IMR-90 (cell line): Measurements from ENCODE around the gene CDCA7. TPM values are rescaled to one million over a fixed set of nuclear protein-coding genes. Genes with fewer than 3 reads are reported as not detected.

ENCODE experiments used
- ATAC-seq: fragments of 200-7000 bp; cut with Tn5 transposase; 2 replicates; pipeline ENCODE4 v1.9.1; 2020; ENCODE audit warnings: low read depth, mild to moderate bottlenecking, moderate library complexity
- BruUV-seq: library from RNA; stranded (reverse); fragments of 400-500 nt; replicated peaks from 2 replicates; lab custom pipeline; 2021; lab: Mats Ljungman, UMichigan
- CTCF ChIA-PET: fragments of 300-600 bp; formaldehyde crosslinking; extraction: SDS; loops from one replicate; lab custom pipeline; 2021; ENCODE audit warnings: antibody characterized with exemption; lab: Yijun Ruan, JAX
- POLR2A ChIA-PET: fragments of 300-600 bp; sonication (Branson Sonifier 250); formaldehyde crosslinking; loops from one replicate; lab custom pipeline; 2022; ENCODE audit warnings: antibody characterized with exemption; ENCODE audit not compliant: unreplicated experiment; lab: Charles Lee
- DNase-seq: peaks from one replicate; pipeline ENCODE4 v3.0.0; 2013
- H2AFZ ChIP-seq: replicated peaks from 2 replicates; pipeline ENCODE3; 2013; ENCODE audit warnings: low read length, mild to moderate bottlenecking; ENCODE audit not compliant: poor library complexity
- H2AK5ac ChIP-seq: 2 replicates; pipeline ENCODE4 v1.6.1; 2013; ENCODE audit warnings: low read depth, low read length, inconsistent platforms
- H2AK9ac ChIP-seq: replicated peaks from 2 replicates; pipeline ENCODE3; 2013; ENCODE audit warnings: mild to moderate bottlenecking, low read depth, low read length, moderate library complexity; ENCODE audit not compliant: poor library complexity
- H2BK120ac ChIP-seq: 2 replicates; pipeline ENCODE4 v1.6.1; 2013; ENCODE audit warnings: low read depth, low read length, inconsistent platforms
- H2BK15ac ChIP-seq: 3 replicates; pipeline ENCODE4 v1.6.1; 2013; ENCODE audit warnings: low read depth, low read length, inconsistent platforms
- H2BK20ac ChIP-seq: 2 replicates; pipeline ENCODE4 v1.6.1; 2013; ENCODE audit warnings: low read depth, mild to moderate bottlenecking, inconsistent platforms, low read length, moderate library complexity
- H2BK5ac ChIP-seq: 2 replicates; pipeline ENCODE4 v1.6.1; 2013; ENCODE audit warnings: mild to moderate bottlenecking, low read depth, low read length, inconsistent platforms; ENCODE audit not compliant: poor library complexity, severe bottlenecking
- H3K14ac ChIP-seq: replicated peaks from 2 replicates; pipeline ENCODE4 v1.6.1; 2013; ENCODE audit warnings: low read depth, low read length, inconsistent platforms
- H3K18ac ChIP-seq: 2 replicates; pipeline ENCODE4 v1.6.1; 2013; ENCODE audit warnings: low read depth, low read length, control low read depth
- H3K23ac ChIP-seq: 2 replicates; pipeline ENCODE4 v1.6.1; 2013; ENCODE audit warnings: low read depth, low read length, inconsistent platforms
- H3K27ac ChIP-seq: 2 replicates; pipeline ENCODE4 v1.5.1; 2013; ENCODE audit warnings: mild to moderate bottlenecking, control low read depth, low read length; ENCODE audit not compliant: insufficient read depth
- H3K27me3 ChIP-seq: 2 replicates; pipeline ENCODE4 v1.6.1; 2013; ENCODE audit warnings: low read length; ENCODE audit not compliant: control insufficient read depth, insufficient read depth
- H3K36me3 ChIP-seq: 2 replicates; pipeline ENCODE4 v1.6.1; 2013; ENCODE audit warnings: low read length, mixed read lengths; ENCODE audit not compliant: control insufficient read depth, insufficient read depth
- H3K4ac ChIP-seq: 2 replicates; pipeline ENCODE4 v1.6.1; 2013; ENCODE audit warnings: low read depth, low read length, inconsistent platforms
- H3K4me1 ChIP-seq: 2 replicates; pipeline ENCODE4 v1.6.1; 2013; ENCODE audit warnings: low read length, mixed read lengths; ENCODE audit not compliant: control insufficient read depth, insufficient read depth
- H3K4me2 ChIP-seq: 2 replicates; pipeline ENCODE4 v1.6.1; 2013; ENCODE audit warnings: low read depth, mild to moderate bottlenecking, control low read depth, low read length, moderate library complexity
- H3K4me3 ChIP-seq: 2 replicates; pipeline ENCODE4 v1.5.1; 2013; ENCODE audit warnings: low read depth, mild to moderate bottlenecking, control low read depth, low read length, moderate library complexity; ENCODE audit not compliant: insufficient read depth
- H3K56ac ChIP-seq: 2 replicates; pipeline ENCODE4 v1.6.1; 2013; ENCODE audit warnings: low read length, inconsistent platforms; ENCODE audit not compliant: insufficient read depth; ENCODE audit errors: extremely low read depth
- H3K79me1 ChIP-seq, 2 experiments: 2 replicates each; pipeline ENCODE4 v1.6.1; 2013; ENCODE audit warnings: low read length in 2 of 2, inconsistent platforms in 1 of 2, low read depth in 1 of 2
- H3K9ac ChIP-seq: 2 replicates; pipeline ENCODE4 v1.6.1; 2013; ENCODE audit warnings: low read depth, low read length, control low read depth
- H3K9me1 ChIP-seq: 2 replicates; pipeline ENCODE4 v1.6.1; 2013; ENCODE audit warnings: low read length, inconsistent platforms; ENCODE audit not compliant: insufficient read depth
- H3K9me3 ChIP-seq: 2 replicates; pipeline ENCODE4 v1.6.1; 2013; ENCODE audit warnings: low read length; ENCODE audit not compliant: control insufficient read depth, insufficient read depth
- H4K20me1 ChIP-seq: 2 replicates; pipeline ENCODE4 v1.6.1; 2013; ENCODE audit warnings: low read length, inconsistent platforms; ENCODE audit not compliant: insufficient read depth
- H4K5ac ChIP-seq: 2 replicates; pipeline ENCODE4 v1.6.1; 2013; ENCODE audit warnings: mild to moderate bottlenecking, low read depth, low read length, control low read depth
- H4K8ac ChIP-seq, 2 experiments: 2 replicates each; pipeline ENCODE4 v1.6.1; 2013; ENCODE audit warnings: low read depth in 2 of 2, low read length in 2 of 2, control low read depth in 1 of 2, inconsistent platforms in 1 of 2
- H4K91ac ChIP-seq: 2 replicates; pipeline ENCODE4 v1.6.1; 2013; ENCODE audit warnings: low read depth, low read length, inconsistent platforms; ENCODE audit not compliant: insufficient read depth
- BHLHE40 ChIP-seq: fragments of 150-350 bp; IDR thresholded peaks from 2 replicates; pipeline ENCODE4 v1.6.1; 2016; ENCODE audit warnings: mild to moderate bottlenecking, low read depth, low read length
- CEBPB ChIP-seq: IDR thresholded peaks from 2 replicates; pipeline ENCODE4 v1.6.1; 2012; ENCODE audit warnings: low read depth, low read length, improper control_type of control experiment
- CHD1 ChIP-seq: IDR thresholded peaks from 2 replicates; pipeline ENCODE4 v1.6.1; 2012; ENCODE audit warnings: low read depth, low read length, improper control_type of control experiment
- FOS ChIP-seq: fragments of 150-350 bp; IDR thresholded peaks from 2 replicates; pipeline ENCODE4 v1.6.1; 2016; ENCODE audit warnings: low read depth, low read length
- MAFK ChIP-seq: IDR thresholded peaks from 2 replicates; pipeline ENCODE4 v1.6.1; 2012; ENCODE audit warnings: low read depth, low read length, improper control_type of control experiment
- MAZ ChIP-seq: IDR thresholded peaks from 2 replicates; pipeline ENCODE4 v1.6.1; 2012; ENCODE audit warnings: low read depth, mild to moderate bottlenecking, low read length, improper control_type of control experiment, moderate library complexity, borderline replicate concordance
- MXI1 ChIP-seq: IDR thresholded peaks from 2 replicates; pipeline ENCODE4 v1.6.1; 2012; ENCODE audit warnings: low read depth, mild to moderate bottlenecking, low read length, moderate library complexity, borderline replicate concordance
- NFE2L2 ChIP-seq: fragments of 150-350 bp; IDR thresholded peaks from 2 replicates; pipeline ENCODE4 v1.6.1; 2016; ENCODE audit warnings: low read depth, mild to moderate bottlenecking, low read length
- POLR2A ChIP-seq: IDR thresholded peaks from 2 replicates; pipeline ENCODE4 v1.6.1; 2012; ENCODE audit warnings: mild to moderate bottlenecking, low read depth, low read length
- RAD21 ChIP-seq: IDR thresholded peaks from 2 replicates; pipeline ENCODE4 v1.6.1; 2012; ENCODE audit warnings: low read length, improper control_type of control experiment
- RCOR1 ChIP-seq: IDR thresholded peaks from 2 replicates; pipeline ENCODE4 v1.6.1; 2012; ENCODE audit warnings: mild to moderate bottlenecking, low read length, improper control_type of control experiment; ENCODE audit not compliant: insufficient replicate concordance
- RFX5 ChIP-seq: IDR thresholded peaks from 2 replicates; pipeline ENCODE4 v1.8.0; 2012; ENCODE audit warnings: low read depth, mild to moderate bottlenecking, low read length, moderate library complexity
- SMC3 ChIP-seq: fragments of 150-350 bp; IDR thresholded peaks from 2 replicates; pipeline ENCODE4 v1.6.1; 2016; ENCODE audit warnings: low read depth, mild to moderate bottlenecking, antibody characterized with exemption, low read length, moderate library complexity
- WGBS, 2 experiments: methylation state at CpG; one replicate each; pipeline versions ENCODE4 v1.1.5 to v1.1.7; 2013; ENCODE audit warnings: missing lambda C conversion rate in 2 of 2; ENCODE audit not compliant: insufficient read length in 1 of 2; ENCODE audit errors: extremely low coverage in 2 of 2; 5-methylcytosine and 5-hydroxymethylcytosine counted together
- dilution Hi-C: fragments of 300-500 bp; cut with HindIII; formaldehyde crosslinking; loops from one replicate; pipeline ENCODE4 v1.14.3; 2018; ENCODE audit warnings: low sequenced_read_pairs; ENCODE audit not compliant: unreplicated experiment
- in situ Hi-C: fragments of 300-500 bp; cut with MboI; formaldehyde crosslinking; loops from 3 replicates; pipeline ENCODE4 v1.14.3; 2019; ENCODE audit warnings: low sequenced_read_pairs, inconsistent platforms, mixed read lengths
- intact Hi-C: fragments of 100-400 bp; cut with micrococcal nuclease; formaldehyde crosslinking; loops from 2 replicates; pipeline ENCODE4 v1.10.0; 2022
- polyA plus RNA-seq, 3 experiments: library from polyadenylated mRNA; depleted of rRNA; stranded (reverse); fragments of >200 nt; gene quantifications; 2 replicates each; pipeline ENCODE4 v1.2.3, GENCODE V29; 2012; ENCODE audit warnings: low replicate concordance in 1 of 3
- total RNA-seq: library from RNA; depleted of rRNA; stranded (reverse); fragments of >200 nt; gene quantifications from 2 replicates; pipeline ENCODE4 v1.2.3, GENCODE V29; 2012
- TF ChIP-seq, protein P1 (sequence below): conservative IDR thresholded peaks from 2 replicates; pipeline ENCODE4 v1.5.1; 2012; ENCODE audit warnings: mild to moderate bottlenecking, low read depth, low read length, improper control_type of control experiment
- TF ChIP-seq, protein P2 (sequence below): fragments of 150-350 bp; IDR thresholded peaks from 2 replicates; pipeline ENCODE4 v1.6.1; 2017; ENCODE audit warnings: mild to moderate bottlenecking, antibody characterized with exemption, low read length, low read depth
- TF ChIP-seq, protein P3 (sequence below): fragments of 150-350 bp; IDR thresholded peaks from 2 replicates; pipeline ENCODE4 v1.6.1; 2016; ENCODE audit warnings: low read depth, mild to moderate bottlenecking, low read length, moderate library complexity, borderline replicate concordance

CDCA7 gene
- total and polyA plus RNA-seq, 2 of the 4 experiments (the other 2 are of a cell fraction), result 12.0 to 18.7 TPM

DNA sequence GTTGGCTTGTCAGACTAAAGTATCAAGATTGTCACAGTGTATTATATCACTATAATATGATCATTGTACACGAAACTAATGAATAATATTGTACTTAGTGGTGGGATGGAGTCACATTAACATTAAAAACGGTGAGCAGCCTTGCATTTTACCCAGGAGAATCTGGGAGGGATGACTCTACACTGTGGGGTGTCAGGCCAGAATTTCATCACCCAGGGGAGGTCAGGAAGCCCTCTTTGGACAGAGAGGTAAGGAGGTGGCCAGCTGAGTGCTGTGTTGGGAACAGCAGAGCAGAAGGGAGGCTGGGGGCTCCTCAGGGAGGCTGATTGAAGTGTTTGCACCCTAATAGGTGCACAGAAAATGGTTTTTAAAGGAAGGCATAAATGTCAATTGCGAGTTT is 33.0 kb downstream of the CDCA7 start:
- no peak overlapping the region for H3K4me2 ChIP-seq
- dilution Hi-C loops, result no loop called here
- H3K4me3 ChIP-seq, result no peak overlapping the region
- H2BK20ac ChIP-seq, result no peak overlapping the region
- no peaks in the 10 kb centered on the region; the same call in 1 of the 2 replicates for H3K9me1 ChIP-seq
- H4K20me1 ChIP-seq, result no peaks in the 10 kb centered on the region
- POLR2A ChIA-PET, result no interaction called here
- no peaks in the 10 kb centered on the region for H3K36me3 ChIP-seq
- no peak overlapping the region for H2AK9ac ChIP-seq
- ATAC-seq, result no peak
- no peaks in the 10 kb centered on the region for H3K27me3 ChIP-seq
- BruUV-seq, result no TSS peak
- no peak overlapping the region for H3K18ac ChIP-seq
- in situ Hi-C loops, result no loop called here
- H4K91ac ChIP-seq, result no peak overlapping the region
- no peak overlapping the region for H2AFZ ChIP-seq
- H3K4me1 ChIP-seq, result no peaks in the 10 kb centered on the region
- no peak for TF ChIP-seq FOS
- no peak for TF ChIP-seq RCOR1
- TF ChIP-seq RAD21, result no peak
- TF ChIP-seq NFE2L2, result no peak
- no peak for TF ChIP-seq BHLHE40
- TF ChIP-seq, protein P1, sequence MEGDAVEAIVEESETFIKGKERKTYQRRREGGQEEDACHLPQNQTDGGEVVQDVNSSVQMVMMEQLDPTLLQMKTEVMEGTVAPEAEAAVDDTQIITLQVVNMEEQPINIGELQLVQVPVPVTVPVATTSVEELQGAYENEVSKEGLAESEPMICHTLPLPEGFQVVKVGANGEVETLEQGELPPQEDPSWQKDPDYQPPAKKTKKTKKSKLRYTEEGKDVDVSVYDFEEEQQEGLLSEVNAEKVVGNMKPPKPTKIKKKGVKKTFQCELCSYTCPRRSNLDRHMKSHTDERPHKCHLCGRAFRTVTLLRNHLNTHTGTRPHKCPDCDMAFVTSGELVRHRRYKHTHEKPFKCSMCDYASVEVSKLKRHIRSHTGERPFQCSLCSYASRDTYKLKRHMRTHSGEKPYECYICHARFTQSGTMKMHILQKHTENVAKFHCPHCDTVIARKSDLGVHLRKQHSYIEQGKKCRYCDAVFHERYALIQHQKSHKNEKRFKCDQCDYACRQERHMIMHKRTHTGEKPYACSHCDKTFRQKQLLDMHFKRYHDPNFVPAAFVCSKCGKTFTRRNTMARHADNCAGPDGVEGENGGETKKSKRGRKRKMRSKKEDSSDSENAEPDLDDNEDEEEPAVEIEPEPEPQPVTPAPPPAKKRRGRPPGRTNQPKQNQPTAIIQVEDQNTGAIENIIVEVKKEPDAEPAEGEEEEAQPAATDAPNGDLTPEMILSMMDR, result no peak
- TF ChIP-seq CEBPB, result no peak
- no peak for TF ChIP-seq MXI1
- no peak for TF ChIP-seq RFX5
- TF ChIP-seq MAZ, result no peak
- TF ChIP-seq POLR2A, result no peak
- no peak for TF ChIP-seq SMC3
- TF ChIP-seq, protein P2, sequence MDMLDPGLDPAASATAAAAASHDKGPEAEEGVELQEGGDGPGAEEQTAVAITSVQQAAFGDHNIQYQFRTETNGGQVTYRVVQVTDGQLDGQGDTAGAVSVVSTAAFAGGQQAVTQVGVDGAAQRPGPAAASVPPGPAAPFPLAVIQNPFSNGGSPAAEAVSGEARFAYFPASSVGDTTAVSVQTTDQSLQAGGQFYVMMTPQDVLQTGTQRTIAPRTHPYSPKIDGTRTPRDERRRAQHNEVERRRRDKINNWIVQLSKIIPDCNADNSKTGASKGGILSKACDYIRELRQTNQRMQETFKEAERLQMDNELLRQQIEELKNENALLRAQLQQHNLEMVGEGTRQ, result no peak
- no peak for TF ChIP-seq MAFK
- TF ChIP-seq, protein P3, sequence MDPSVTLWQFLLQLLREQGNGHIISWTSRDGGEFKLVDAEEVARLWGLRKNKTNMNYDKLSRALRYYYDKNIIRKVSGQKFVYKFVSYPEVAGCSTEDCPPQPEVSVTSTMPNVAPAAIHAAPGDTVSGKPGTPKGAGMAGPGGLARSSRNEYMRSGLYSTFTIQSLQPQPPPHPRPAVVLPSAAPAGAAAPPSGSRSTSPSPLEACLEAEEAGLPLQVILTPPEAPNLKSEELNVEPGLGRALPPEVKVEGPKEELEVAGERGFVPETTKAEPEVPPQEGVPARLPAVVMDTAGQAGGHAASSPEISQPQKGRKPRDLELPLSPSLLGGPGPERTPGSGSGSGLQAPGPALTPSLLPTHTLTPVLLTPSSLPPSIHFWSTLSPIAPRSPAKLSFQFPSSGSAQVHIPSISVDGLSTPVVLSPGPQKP, result no peak
- TF ChIP-seq CHD1, result no peak
- no peak overlapping the region for H3K9ac ChIP-seq
- no peak for DNase-seq
- CTCF ChIA-PET, result interaction anchor here (0.6 kb wide), 1 partner anchor 1809 kb away, joined by 3 read pairs; no protein-coding TSS in a partner anchor
- H2BK5ac ChIP-seq, result no peak overlapping the region
- no peak overlapping the region for H4K5ac ChIP-seq
- H3K9me3 ChIP-seq, result no peaks in the 10 kb centered on the region
- H3K56ac ChIP-seq, result no peak overlapping the region
- intact Hi-C loops, result no loop called here
- H4K8ac ChIP-seq, result no peak overlapping the region
- H3K14ac ChIP-seq, result no peak overlapping the region
- no peak overlapping the region for H2BK15ac ChIP-seq
- no peak overlapping the region for H2BK120ac ChIP-seq
- H3K27ac ChIP-seq, result no peak overlapping the region
- no peak overlapping the region for H2AK5ac ChIP-seq
- no peak overlapping the region for H3K23ac ChIP-seq
- 57% methylated on average over 1 of the region's 3 CpGs; no CpG with 5 or more reads in 1 of the 2 experiments for WGBS, 2 experiments
- H3K4ac ChIP-seq, result no peak overlapping the region
- no peaks in the 10 kb centered on the region for H3K79me1 ChIP-seq
